Measurements from ENCODE around the gene PTPRF.

The PTPRF gene

DNA sequence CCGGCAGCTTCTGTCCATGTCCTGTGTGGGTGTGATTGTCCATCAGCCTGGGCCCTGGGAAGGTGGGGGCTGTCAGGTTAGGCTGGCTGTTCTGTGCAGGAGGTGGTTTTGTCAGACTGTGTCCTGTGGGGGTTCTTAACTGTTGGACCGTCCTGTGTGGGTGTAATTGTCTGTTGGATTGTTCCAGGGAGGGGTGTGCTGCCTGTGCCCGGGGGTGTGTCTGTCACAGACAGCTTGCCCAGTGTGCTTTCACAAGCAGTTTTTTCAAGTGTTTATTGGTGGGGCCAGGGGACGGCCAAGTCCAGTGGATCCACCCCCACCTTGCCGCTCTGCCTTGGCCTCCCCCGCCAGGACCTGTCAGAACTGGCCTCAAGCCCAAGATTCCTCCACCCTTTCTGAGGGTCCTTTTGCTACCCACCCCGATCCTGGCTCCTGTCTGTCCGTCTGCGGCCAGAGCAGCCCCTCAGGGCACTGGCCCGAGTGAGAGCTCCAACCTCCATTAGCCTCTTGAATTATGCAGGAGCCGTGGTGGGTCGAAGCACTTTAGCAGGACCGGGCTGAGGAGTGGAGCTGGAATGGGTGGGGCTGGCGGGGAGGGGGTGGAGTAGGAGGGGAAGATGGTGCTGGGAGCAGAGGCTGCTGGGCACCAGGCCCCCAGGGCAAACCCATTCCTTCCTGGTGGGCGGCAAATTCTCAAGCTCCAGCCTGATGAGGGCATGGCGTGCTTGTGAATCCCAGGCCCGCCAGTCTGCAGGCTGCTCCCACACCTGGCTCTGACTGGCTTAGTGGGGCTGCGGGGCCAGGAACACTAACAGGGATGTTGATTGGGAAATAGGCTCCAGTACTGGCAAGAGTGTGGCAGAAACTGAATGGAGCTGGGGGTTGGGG, 47.2 kb downstream of the PTPRF start:
- TF ChIP-seq, protein P1, sequence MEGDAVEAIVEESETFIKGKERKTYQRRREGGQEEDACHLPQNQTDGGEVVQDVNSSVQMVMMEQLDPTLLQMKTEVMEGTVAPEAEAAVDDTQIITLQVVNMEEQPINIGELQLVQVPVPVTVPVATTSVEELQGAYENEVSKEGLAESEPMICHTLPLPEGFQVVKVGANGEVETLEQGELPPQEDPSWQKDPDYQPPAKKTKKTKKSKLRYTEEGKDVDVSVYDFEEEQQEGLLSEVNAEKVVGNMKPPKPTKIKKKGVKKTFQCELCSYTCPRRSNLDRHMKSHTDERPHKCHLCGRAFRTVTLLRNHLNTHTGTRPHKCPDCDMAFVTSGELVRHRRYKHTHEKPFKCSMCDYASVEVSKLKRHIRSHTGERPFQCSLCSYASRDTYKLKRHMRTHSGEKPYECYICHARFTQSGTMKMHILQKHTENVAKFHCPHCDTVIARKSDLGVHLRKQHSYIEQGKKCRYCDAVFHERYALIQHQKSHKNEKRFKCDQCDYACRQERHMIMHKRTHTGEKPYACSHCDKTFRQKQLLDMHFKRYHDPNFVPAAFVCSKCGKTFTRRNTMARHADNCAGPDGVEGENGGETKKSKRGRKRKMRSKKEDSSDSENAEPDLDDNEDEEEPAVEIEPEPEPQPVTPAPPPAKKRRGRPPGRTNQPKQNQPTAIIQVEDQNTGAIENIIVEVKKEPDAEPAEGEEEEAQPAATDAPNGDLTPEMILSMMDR (conservative IDR thresholded peaks at IDR 0.05), result no peak
- H3K27ac ChIP-seq, result no peak overlapping the region

DNA sequence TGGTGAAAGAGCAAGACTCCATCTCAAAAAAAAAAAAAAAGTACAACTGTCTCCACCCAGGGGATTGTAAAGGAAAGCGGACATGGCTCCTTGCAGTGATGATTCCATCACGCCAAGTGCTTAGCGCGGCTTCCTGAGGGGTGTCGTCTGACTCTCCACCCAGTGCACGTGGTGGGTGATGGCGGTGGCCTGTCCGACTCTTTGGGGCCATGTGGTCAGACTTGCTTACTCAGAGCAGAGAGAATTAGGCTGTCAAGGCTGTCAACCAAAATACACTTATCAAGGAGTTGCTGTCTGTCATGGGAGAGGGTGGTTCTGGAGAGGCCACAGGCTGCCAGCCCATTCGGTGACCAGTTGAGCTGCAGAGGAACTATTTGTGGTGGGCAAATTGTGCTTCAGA, 49.4 kb downstream of the PTPRF start:
- H3K27ac ChIP-seq, result no peak overlapping the region
- TF ChIP-seq, protein P1 (conservative IDR thresholded peaks at IDR 0.05), result no peak

DNA sequence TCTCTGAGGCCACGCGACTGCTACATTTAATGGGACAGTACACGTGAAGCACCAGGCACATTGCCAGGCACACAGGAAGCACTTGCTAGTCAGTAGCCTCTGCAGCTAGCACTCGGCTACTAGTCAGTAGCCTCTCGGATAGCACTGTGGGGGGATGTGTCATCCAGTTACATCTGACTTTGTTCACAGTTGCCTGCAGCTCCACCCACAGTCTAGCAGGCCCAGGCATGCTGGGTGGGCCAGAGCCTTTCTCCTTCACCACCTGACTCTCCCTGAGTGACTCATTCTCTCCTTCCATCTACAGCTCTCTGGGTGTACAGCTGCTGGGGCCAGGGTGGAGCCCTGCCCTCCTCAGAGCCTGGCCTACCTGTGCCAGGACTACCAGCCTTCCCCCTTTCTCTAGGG, 51.5 kb downstream of the PTPRF start:
- TF ChIP-seq, protein P1 (conservative IDR thresholded peaks at IDR 0.05), result no peak
- no peak overlapping the region for H3K27ac ChIP-seq

DNA sequence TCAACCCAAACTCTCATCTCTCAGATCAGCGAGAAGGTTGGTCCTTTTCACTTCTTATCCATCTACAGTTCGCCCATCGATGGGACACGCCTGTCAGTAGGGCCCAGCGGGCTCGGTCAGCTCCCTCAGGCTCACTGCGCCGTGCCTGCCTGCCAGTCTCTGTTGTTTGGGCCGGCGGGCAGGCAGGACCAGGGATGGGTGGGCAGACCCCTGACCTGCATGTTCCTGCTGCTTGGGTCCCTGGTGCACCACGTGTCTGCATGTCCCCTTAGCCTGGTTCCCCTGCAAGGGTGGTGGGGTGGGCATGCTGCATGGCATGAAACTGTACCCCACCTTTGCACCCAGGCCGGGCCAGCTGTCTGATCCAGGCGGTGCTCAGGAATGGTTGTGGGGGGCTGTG, 52.4 kb downstream of the PTPRF start:
- TF ChIP-seq, protein P1 (conservative IDR thresholded peaks at IDR 0.05), result no peak
- no peak overlapping the region for H3K27ac ChIP-seq

DNA sequence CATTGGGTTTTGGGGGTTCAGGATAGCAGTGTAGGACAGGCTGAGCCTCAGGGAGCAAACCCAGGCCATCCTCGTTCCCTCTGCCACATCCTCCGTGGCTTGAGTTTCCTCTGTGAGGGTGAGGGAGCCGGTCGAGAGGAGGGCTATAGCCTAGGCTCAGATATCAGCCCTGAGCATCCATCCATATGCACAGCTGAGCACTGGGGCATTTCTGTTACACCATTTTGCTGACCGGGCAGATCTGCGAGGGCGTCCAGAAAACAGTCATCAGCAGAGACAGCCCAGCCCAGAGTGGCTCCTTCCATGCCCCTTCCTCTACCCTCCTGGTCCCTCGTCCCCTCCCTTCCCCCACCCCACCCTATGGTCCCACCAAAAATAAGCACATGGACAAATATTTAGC, 53.5 kb downstream of the PTPRF start:
- no peak overlapping the region for H3K27ac ChIP-seq
- TF ChIP-seq, protein P1 (conservative IDR thresholded peaks at IDR 0.05), result no peak

DNA sequence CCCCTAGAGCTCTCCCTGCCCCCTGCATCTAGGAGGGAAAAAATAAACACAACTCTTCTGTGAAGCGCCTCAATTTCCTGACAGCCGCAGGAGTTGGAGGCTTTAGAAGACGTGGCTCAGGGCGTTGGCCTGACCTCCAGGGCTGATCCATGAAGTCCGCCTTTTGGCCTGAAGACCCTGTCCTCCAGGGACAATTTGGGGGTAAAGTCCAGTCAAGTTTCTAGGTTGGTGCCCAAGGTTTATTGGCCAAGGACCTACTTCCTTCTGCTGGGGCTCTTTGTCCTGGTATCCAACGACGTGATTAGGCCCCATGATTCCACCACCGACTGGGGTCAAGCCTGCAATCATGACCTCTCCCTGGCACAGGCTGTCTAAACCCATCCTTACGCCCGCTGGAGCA, 54.9 kb downstream of the PTPRF start:
- TF ChIP-seq, protein P1 (conservative IDR thresholded peaks at IDR 0.05), result no peak
- no peak overlapping the region for H3K27ac ChIP-seq

DNA sequence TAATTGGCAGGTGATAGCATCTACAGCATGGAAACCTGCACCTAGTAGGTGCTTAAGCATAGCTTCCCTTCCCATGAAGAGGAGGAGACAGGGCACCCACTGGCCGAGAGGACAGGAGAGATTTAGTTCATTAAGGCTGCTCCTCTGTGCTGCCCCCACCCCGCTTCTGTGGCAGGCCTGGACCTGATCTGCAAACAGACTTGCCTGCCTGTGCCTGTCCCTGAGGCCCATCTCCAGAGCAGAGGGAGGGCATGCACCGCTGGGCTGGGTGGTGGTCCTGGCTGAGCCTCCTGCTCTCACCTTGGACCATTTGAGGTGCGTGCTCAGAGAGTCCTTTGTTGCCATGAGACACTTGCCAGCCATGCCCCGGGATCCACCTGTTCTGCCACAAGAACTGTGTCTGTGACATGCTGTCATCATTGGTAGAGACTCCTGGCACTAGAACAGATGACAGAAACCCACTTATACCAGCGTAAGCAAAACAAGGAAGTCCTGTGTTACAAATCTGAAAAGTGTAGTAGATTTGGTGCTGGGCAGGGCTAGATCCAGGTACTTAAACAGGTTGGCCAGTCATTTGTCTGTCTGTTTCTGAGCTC, 55.6 kb downstream of the PTPRF start:
- TF ChIP-seq, protein P1 (conservative IDR thresholded peaks at IDR 0.05), result no peak
- H3K27ac ChIP-seq, result no peak overlapping the region

Data from VCaP (cell line).